GM19372 (cell line): Measurements from ENCODE around the gene LRRC39.

Experiments
- ATAC-seq: cut with Tn5 transposase; IDR thresholded peaks from one replicate; pipeline ENCODE4 v1.9.1; 2021; ENCODE audit warnings: mild to moderate bottlenecking, low read depth, moderate library complexity; ENCODE audit not compliant: unreplicated experiment

Gene LRRC39

GRCh38 chr1:100151679-100152078 is 26.4 kb downstream of the LRRC39 start:
- ATAC-seq = no peak

- ATAC-seq = no peak
Observed at GRCh38 chr1:100147875-100148274, 30.2 kb downstream of the LRRC39 start.

- ATAC-seq = no peak
Observed at GRCh38 chr1:100146958-100147357, 31.1 kb downstream of the LRRC39 start.

- no peak for ATAC-seq
Observed at GRCh38 chr1:100145116-100145515, 32.9 kb downstream of the LRRC39 start.

GRCh38 chr1:100142343-100142742 is 35.7 kb downstream of the LRRC39 start:
- no peak for ATAC-seq

GRCh38 chr1:100141192-100141591 is 36.9 kb downstream of the LRRC39 start:
- no peak for ATAC-seq

- ATAC-seq = no peak
Observed at GRCh38 chr1:100137602-100138001, 40.5 kb downstream of the LRRC39 start.

- ATAC-seq = no peak
Observed at GRCh38 chr1:100134872-100135271, 43.2 kb downstream of the LRRC39 start.

- peak; percentile 86 for ATAC-seq
Observed at GRCh38 chr1:100132566-100133477, 45.2 kb downstream of the LRRC39 start, which contains the start of the genes SASS6 and TRMT13. SASS6 (minus strand) TSS chr1:100132930; CDS start chr1:100132814, 116 bp downstream. TRMT13 (plus strand) TSS chr1:100133163; CDS start chr1:100133169, 6 bp downstream.

GRCh38 chr1:100131623-100132022 is 46.4 kb downstream of the LRRC39 start:
- no peak for ATAC-seq

GRCh38 chr1:100130552-100131077 is 47.4 kb downstream of the LRRC39 start:
- no peak for ATAC-seq

GRCh38 chr1:100127226-100127625 is 50.8 kb downstream of the LRRC39 start:
- ATAC-seq = no peak

- ATAC-seq = no peak
Observed at GRCh38 chr1:100122177-100122576, 55.9 kb downstream of the LRRC39 start.

GRCh38 chr1:100115524-100115923 is 62.5 kb downstream of the LRRC39 start:
- ATAC-seq = no peak

- no peak for ATAC-seq
Observed at GRCh38 chr1:100109554-100110066, 68.4 kb downstream of the LRRC39 start.

- no peak for ATAC-seq
Observed at GRCh38 chr1:100107696-100108095, 70.4 kb downstream of the LRRC39 start.

- no peak for ATAC-seq
Observed at GRCh38 chr1:100101564-100101963, 76.5 kb downstream of the LRRC39 start.

- ATAC-seq = no peak
Observed at GRCh38 chr1:100100202-100100601, 77.9 kb downstream of the LRRC39 start.
